IMR-90 (cell line): ENCODE measurements around the gene USP20.

Experiments
- BHLHE40 ChIP-seq: fragments of 150-350 bp; IDR thresholded peaks from 2 replicates; pipeline ENCODE4 v1.6.1; 2016; ENCODE audit warnings: mild to moderate bottlenecking, low read depth, low read length
- CEBPB ChIP-seq: IDR thresholded peaks from 2 replicates; pipeline ENCODE4 v1.6.1; 2012; ENCODE audit warnings: low read depth, low read length, improper control_type of control experiment
- CHD1 ChIP-seq: IDR thresholded peaks from 2 replicates; pipeline ENCODE4 v1.6.1; 2012; ENCODE audit warnings: low read depth, low read length, improper control_type of control experiment
- CTCF ChIP-seq: conservative IDR thresholded peaks from 2 replicates; pipeline ENCODE4 v1.5.1; 2012; ENCODE audit warnings: mild to moderate bottlenecking, low read depth, low read length, improper control_type of control experiment
- FOS ChIP-seq: fragments of 150-350 bp; IDR thresholded peaks from 2 replicates; pipeline ENCODE4 v1.6.1; 2016; ENCODE audit warnings: low read depth, low read length
- MAFK ChIP-seq: IDR thresholded peaks from 2 replicates; pipeline ENCODE4 v1.6.1; 2012; ENCODE audit warnings: low read depth, low read length, improper control_type of control experiment
- MAZ ChIP-seq: IDR thresholded peaks from 2 replicates; pipeline ENCODE4 v1.6.1; 2012; ENCODE audit warnings: low read depth, mild to moderate bottlenecking, low read length, improper control_type of control experiment, moderate library complexity, borderline replicate concordance
- MXI1 ChIP-seq: IDR thresholded peaks from 2 replicates; pipeline ENCODE4 v1.6.1; 2012; ENCODE audit warnings: low read depth, mild to moderate bottlenecking, low read length, moderate library complexity, borderline replicate concordance
- NFE2L2 ChIP-seq: fragments of 150-350 bp; IDR thresholded peaks from 2 replicates; pipeline ENCODE4 v1.6.1; 2016; ENCODE audit warnings: low read depth, mild to moderate bottlenecking, low read length
- POLR2A ChIP-seq: IDR thresholded peaks from 2 replicates; pipeline ENCODE4 v1.6.1; 2012; ENCODE audit warnings: mild to moderate bottlenecking, low read depth, low read length
- RAD21 ChIP-seq: IDR thresholded peaks from 2 replicates; pipeline ENCODE4 v1.6.1; 2012; ENCODE audit warnings: low read length, improper control_type of control experiment
- RFX5 ChIP-seq: IDR thresholded peaks from 2 replicates; pipeline ENCODE4 v1.8.0; 2012; ENCODE audit warnings: low read depth, mild to moderate bottlenecking, low read length, moderate library complexity
- SMC3 ChIP-seq: fragments of 150-350 bp; IDR thresholded peaks from 2 replicates; pipeline ENCODE4 v1.6.1; 2016; ENCODE audit warnings: low read depth, mild to moderate bottlenecking, antibody characterized with exemption, low read length, moderate library complexity
- USF2 ChIP-seq: fragments of 150-350 bp; IDR thresholded peaks from 2 replicates; pipeline ENCODE4 v1.6.1; 2017; ENCODE audit warnings: mild to moderate bottlenecking, antibody characterized with exemption, low read length, low read depth

- TF ChIP-seq CTCF (no peak), CEBPB (no peak), USF2 (no peak), CHD1 (no peak), POLR2A (no peak), RAD21 (no peak), MAFK (no peak), MXI1 (no peak), FOS (no peak), SMC3 (no peak), NFE2L2 (no peak), MAZ (no peak), RFX5 (no peak), BHLHE40 (no peak)
Observed at GRCh38 chr9:129848712-129849441, 13.6 kb downstream of the USP20 start.
